ENCODE measurements around the gene PKNOX2.

The PKNOX2 gene

GRCh38 chr11:125157118-125157733 lies 7.3 kb upstream of the PKNOX2 start:
- H3K27ac ChIP-seq (ENCODE audit: low read depth, low read length): no peak overlapping the region
- H3K27me3 ChIP-seq (ENCODE audit: control insufficient read depth, low read length): peaks cover 10% of the 10 kb centered on the region
- no peaks in the 10 kb centered on the region for H3K79me2 ChIP-seq (ENCODE audit: control insufficient read depth, low read length)
- no peaks in the 10 kb centered on the region for H3K9me3 ChIP-seq (ENCODE audit: control insufficient read depth, insufficient read depth, low read length)
- H3K4me1 ChIP-seq (ENCODE audit: control insufficient read depth, low read length): no peaks in the 10 kb centered on the region
- no peaks in the 10 kb centered on the region for H3F3A ChIP-seq (ENCODE audit: control insufficient read depth, insufficient read depth)
- no peaks in the 10 kb centered on the region for H3K36me3 ChIP-seq (ENCODE audit: control insufficient read depth, low read length)
- H3K9me2 ChIP-seq (replicated peaks; ENCODE audit: control insufficient read depth, low read length): no peaks in the 10 kb centered on the region
- H3K4me2 ChIP-seq (ENCODE audit: low read length): no peak overlapping the region
- H3K4me3 ChIP-seq (ENCODE audit: low read length): no peak overlapping the region
- TF ChIP-seq EZH2phosphoT487 (IDR thresholded peaks at IDR 0.05; ENCODE audit: borderline replicate concordance, low read length): no peak
- TF ChIP-seq CTCF (IDR thresholded peaks at IDR 0.05; ENCODE audit: low read depth, low read length, poor library complexity, severe bottlenecking): no peak
- H4K20me1 ChIP-seq (ENCODE audit: control insufficient read depth, insufficient read depth, low read depth, low read length): no peaks in the 10 kb centered on the region

- no peak overlapping the region for H3K4me2 ChIP-seq (ENCODE audit: low read length)
- H3K79me2 ChIP-seq (ENCODE audit: control insufficient read depth, low read length): no peaks in the 10 kb centered on the region
- H3K36me3 ChIP-seq (ENCODE audit: control insufficient read depth, low read length): no peaks in the 10 kb centered on the region
- no peaks in the 10 kb centered on the region for H3K4me1 ChIP-seq (ENCODE audit: control insufficient read depth, low read length)
- no peaks in the 10 kb centered on the region for H3K9me3 ChIP-seq (ENCODE audit: control insufficient read depth, insufficient read depth, low read length)
- no peak overlapping the region for H3K4me3 ChIP-seq (ENCODE audit: low read length)
- H3K27ac ChIP-seq (ENCODE audit: low read depth, low read length): no peak overlapping the region
- no peaks in the 10 kb centered on the region for H3F3A ChIP-seq (ENCODE audit: control insufficient read depth, insufficient read depth)
- TF ChIP-seq EZH2phosphoT487 (IDR thresholded peaks at IDR 0.05; ENCODE audit: borderline replicate concordance, low read length): no peak
- TF ChIP-seq CTCF (IDR thresholded peaks at IDR 0.05; ENCODE audit: low read depth, low read length, poor library complexity, severe bottlenecking): no peak
- H3K9me2 ChIP-seq (replicated peaks; ENCODE audit: control insufficient read depth, low read length): no peaks in the 10 kb centered on the region
- H4K20me1 ChIP-seq (ENCODE audit: control insufficient read depth, insufficient read depth, low read depth, low read length): no peaks in the 10 kb centered on the region
- H3K27me3 ChIP-seq (ENCODE audit: control insufficient read depth, low read length): peaks cover 11% of the 10 kb centered on the region
Measured at GRCh38 chr11:125157953-125158680, 6.4 kb upstream of the PKNOX2 start.

GRCh38 chr11:125162743-125163142 lies 1.8 kb upstream of the PKNOX2 start:
- Histone ChIP-seq H3K27me3 (ENCODE audit: control insufficient read depth, low read length) (peaks cover 17% of the 10 kb centered on the region), H3K4me2 (ENCODE audit: low read length) (no peak overlapping the region)

More at GRCh38 chr11:125162743-125163142, 1.8 kb upstream of the PKNOX2 start:
- no peaks in the 10 kb centered on the region for H3K36me3 ChIP-seq (ENCODE audit: control insufficient read depth, low read length)
- no peaks in the 10 kb centered on the region for H4K20me1 ChIP-seq (ENCODE audit: control insufficient read depth, insufficient read depth, low read depth, low read length)
- no peaks in the 10 kb centered on the region for H3K79me2 ChIP-seq (ENCODE audit: control insufficient read depth, low read length)
- H3K4me3 ChIP-seq (ENCODE audit: low read length): no peak overlapping the region
- H3K9me2 ChIP-seq (replicated peaks; ENCODE audit: control insufficient read depth, low read length): no peaks in the 10 kb centered on the region
- H3K9me3 ChIP-seq (ENCODE audit: control insufficient read depth, insufficient read depth, low read length): no peaks in the 10 kb centered on the region
- TF ChIP-seq EZH2phosphoT487 (IDR thresholded peaks at IDR 0.05; ENCODE audit: borderline replicate concordance, low read length) (no peak), CTCF (IDR thresholded peaks at IDR 0.05; ENCODE audit: low read depth, low read length, poor library complexity, severe bottlenecking) (no peak)
- no peaks in the 10 kb centered on the region for H3F3A ChIP-seq (ENCODE audit: control insufficient read depth, insufficient read depth)
- no peak overlapping the region for H3K27ac ChIP-seq (ENCODE audit: low read depth, low read length)
- H3K4me1 ChIP-seq (ENCODE audit: control insufficient read depth, low read length): no peaks in the 10 kb centered on the region

Data from DOHH2 (cell line).